HG03354 (cell line): Measurements from ENCODE around the gene CCDC28A.

ENCODE experiments used
- ATAC-seq: cut with Tn5 transposase; IDR thresholded peaks from one replicate; pipeline ENCODE4 v1.9.1; 2021; ENCODE audit warnings: mild to moderate bottlenecking; ENCODE audit not compliant: unreplicated experiment, poor library complexity, severe bottlenecking

The CCDC28A gene

DNA sequence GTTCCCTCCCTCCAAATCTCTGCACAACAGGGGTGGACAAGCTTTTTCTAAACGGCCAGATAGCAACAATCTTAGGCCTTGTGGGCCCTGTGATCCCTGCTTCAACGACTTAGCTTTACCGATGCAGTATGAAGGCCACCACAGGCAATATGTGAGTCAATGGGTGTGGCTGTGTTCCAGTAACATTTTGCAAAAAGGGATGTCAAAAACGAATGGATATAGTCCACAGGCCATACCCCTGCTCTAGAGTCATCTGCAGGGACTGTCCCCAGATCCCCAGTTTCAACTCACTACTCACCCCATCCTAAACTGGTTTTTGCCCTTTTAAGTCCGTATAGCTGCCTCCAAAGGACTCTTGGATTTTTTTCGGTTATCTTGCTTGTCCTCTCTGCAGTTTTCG, 56.7 kb downstream of the CCDC28A start:
- ATAC-seq = no peak

DNA sequence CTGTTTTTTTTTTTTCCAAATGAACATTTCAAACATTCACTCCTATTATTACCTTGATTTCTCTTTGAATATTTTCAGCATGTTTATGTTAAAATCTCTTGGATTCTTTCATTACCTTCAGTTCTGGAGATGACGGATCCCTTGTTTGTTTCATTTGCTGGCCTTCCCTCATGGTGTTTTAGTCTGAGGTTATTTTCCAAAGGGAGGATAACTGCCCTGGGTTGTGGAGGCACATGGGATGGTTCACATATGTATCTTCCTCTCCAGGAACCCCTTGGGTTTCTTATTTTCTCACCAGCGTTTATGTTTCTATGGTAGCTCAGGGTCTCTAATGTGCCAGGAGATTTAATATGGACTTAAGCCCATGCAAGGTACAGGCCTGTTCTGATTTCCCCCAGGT, 58.6 kb downstream of the CCDC28A start:
- ATAC-seq = no peak

DNA sequence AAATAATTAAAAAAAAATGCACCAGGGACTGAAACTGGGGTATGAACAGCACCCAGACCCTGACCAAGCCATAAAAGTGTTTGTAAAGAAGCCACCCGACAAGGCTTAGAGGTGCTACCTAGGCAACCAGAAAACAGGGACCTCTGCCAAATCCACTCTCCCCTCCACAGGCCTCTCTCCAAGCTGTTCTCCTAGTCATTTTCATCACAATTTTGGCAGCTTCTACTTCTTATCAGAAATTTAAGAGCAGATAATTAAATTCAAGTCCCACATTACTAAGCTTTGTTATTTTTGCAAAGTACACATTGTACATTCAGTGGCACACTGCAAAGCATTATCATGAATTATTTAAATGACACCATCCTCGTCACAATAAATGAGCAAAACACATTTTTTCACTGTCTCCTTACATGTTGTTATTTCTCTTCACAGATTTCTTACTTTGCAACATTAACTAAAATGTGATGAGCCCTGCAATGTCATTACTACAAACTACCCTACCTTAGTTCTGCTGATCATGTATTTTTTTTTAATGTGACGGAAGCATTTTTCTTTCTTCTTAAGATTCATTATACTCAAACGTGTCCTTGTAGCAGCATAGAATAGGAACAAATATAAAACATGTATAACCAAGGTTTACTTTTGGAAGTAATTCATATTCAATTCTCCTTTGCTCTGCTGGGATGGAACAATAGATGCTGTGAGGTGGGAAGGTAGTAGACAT, 60.4 kb downstream of the CCDC28A start:
- ATAC-seq = no peak

DNA sequence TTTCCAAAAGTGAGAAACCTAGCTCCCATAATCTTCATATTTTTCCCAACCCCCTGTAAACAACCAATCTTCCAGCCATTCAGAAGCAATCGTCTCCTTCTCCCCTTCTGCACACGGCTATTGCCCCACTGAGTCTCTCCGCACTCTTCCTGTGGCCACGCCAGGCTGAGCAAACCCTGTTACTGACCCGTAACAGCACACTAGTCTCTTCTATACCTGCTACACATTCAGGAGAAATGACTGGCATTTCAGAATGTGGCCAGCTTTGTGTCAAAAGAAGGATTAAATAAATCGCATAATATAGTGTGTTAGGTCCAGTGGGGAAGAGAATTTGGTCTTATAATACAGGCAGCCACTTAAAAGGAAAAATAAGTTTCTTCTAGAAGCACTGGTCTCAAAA, 63.7 kb downstream of the CCDC28A start:
- ATAC-seq = no peak
